ENCODE data around the gene WDTC1. TPM values are rescaled to one million over a fixed set of nuclear protein-coding genes. Genes with fewer than 3 reads are reported as not detected.

WDTC1 gene
- total and polyA plus RNA-seq, 9 donors, result 20.2 to 43.9 (median 29.2) TPM

DNA sequence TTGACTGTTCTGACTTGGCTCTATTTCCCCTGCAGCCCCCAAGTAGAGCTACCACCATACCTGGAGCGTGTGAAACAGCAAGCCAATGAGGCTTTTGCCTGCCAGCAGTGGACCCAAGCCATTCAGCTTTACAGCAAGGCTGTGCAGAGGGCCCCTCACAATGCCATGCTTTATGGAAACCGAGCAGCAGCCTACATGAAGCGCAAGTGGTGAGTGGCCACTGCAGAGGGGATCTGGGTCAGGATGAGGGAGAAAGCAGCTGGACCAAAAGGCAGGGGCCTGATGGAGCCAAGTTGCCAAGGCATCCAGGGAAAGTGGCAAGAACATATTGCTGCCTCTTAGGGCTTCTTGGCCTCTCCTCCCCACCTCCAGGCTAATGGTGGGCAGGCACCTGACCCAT is 63.5 kb downstream of the WDTC1 start:
- Histone ChIP-seq H3K27ac (peak overlapping the region in 1 of 2 donors; percentile 8), H3K9me3 (no peaks in the 10 kb centered on the region), H3K36me3 (no peaks in the 10 kb centered on the region), H3K4me1 (ENCODE audit: insufficient read depth) (no peaks in the 10 kb centered on the region), H3K27me3 (no peaks in the 10 kb centered on the region), H3K4me3 (no peak overlapping the region)
- TF ChIP-seq, protein P1, sequence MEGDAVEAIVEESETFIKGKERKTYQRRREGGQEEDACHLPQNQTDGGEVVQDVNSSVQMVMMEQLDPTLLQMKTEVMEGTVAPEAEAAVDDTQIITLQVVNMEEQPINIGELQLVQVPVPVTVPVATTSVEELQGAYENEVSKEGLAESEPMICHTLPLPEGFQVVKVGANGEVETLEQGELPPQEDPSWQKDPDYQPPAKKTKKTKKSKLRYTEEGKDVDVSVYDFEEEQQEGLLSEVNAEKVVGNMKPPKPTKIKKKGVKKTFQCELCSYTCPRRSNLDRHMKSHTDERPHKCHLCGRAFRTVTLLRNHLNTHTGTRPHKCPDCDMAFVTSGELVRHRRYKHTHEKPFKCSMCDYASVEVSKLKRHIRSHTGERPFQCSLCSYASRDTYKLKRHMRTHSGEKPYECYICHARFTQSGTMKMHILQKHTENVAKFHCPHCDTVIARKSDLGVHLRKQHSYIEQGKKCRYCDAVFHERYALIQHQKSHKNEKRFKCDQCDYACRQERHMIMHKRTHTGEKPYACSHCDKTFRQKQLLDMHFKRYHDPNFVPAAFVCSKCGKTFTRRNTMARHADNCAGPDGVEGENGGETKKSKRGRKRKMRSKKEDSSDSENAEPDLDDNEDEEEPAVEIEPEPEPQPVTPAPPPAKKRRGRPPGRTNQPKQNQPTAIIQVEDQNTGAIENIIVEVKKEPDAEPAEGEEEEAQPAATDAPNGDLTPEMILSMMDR (IDR thresholded peaks at IDR 0.05), result no peak
- TF ChIP-seq EP300 (IDR thresholded peaks at IDR 0.05), result no peak
- no peak for TF ChIP-seq POLR2A (IDR thresholded peaks at IDR 0.05)
- intact Hi-C loops (cut with DNase I), result loop anchor here in 3 of 4 donors (2.0 to 10.0 kb wide), 5 partner anchors 94 to 364 kb away; partner anchors contain the start of gene GPR3 (in 1 of the 3)
- 95 to 98% (median 97%) methylated on average over 3 of the region's 3 CpGs for WGBS, 3 donors
- no peak for DNase-seq

DNA sequence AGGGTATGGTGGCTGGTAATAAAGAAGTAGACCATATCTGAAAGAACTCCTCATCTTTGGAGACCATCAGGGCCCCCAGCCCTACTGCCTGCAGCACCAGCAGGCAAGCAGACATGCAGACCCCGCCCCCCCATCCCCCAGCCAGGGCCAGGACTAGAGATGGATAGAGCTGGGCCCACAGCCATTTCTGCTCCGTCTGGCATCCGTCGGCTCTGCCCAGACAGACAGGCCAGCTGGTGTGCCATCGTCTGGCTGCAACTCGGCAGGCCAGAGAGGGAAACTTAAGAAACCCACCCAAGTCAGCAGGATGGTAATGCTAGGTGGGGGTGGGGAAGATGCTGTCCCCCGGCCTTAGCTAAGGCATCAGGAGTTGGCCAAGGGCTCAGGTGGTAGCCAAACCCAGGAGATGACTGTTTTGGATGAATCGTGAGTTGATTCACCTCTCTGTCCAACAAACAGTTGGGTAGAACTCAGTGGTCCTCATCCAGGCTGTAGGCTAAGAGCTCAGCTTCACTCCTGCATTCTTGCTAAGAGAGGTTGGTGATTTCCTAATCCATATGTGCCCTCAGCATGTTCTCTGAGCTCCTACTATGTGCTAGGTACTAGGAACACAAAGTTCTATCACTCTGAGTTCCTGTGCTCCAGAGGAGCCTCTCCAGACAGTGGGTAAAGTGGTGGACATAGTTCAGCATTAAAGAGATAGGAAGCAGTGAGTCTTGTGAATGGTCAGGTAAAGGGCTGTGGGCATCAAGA is 64.4 kb downstream of the WDTC1 start:
- Histone ChIP-seq H3K27ac (peak overlapping the region; percentile 48 to 73), H3K4me3 (no peak overlapping the region), H3K4me1 (ENCODE audit: insufficient read depth) (no peaks in the 10 kb centered on the region), H3K36me3 (no peaks in the 10 kb centered on the region), H3K9me3 (no peaks in the 10 kb centered on the region), H3K27me3 (no peaks in the 10 kb centered on the region)
- peak in 1 of 5 donors; percentile 8 for DNase-seq
- 52 to 76% (median 53%) methylated on average over 7 to 8 of the region's 8 CpGs for WGBS, 3 donors
- TF ChIP-seq, protein P1 (IDR thresholded peaks at IDR 0.05), result no peak
- no peak for TF ChIP-seq EP300 (IDR thresholded peaks at IDR 0.05)
- no peak for TF ChIP-seq POLR2A (IDR thresholded peaks at IDR 0.05)
- intact Hi-C loops (cut with DNase I), result loop anchor here in 3 of 4 donors (2.0 to 10.0 kb wide), 5 partner anchors 93 to 363 kb away; partner anchors contain the start of gene GPR3 (in 1 of the 3)

DNA sequence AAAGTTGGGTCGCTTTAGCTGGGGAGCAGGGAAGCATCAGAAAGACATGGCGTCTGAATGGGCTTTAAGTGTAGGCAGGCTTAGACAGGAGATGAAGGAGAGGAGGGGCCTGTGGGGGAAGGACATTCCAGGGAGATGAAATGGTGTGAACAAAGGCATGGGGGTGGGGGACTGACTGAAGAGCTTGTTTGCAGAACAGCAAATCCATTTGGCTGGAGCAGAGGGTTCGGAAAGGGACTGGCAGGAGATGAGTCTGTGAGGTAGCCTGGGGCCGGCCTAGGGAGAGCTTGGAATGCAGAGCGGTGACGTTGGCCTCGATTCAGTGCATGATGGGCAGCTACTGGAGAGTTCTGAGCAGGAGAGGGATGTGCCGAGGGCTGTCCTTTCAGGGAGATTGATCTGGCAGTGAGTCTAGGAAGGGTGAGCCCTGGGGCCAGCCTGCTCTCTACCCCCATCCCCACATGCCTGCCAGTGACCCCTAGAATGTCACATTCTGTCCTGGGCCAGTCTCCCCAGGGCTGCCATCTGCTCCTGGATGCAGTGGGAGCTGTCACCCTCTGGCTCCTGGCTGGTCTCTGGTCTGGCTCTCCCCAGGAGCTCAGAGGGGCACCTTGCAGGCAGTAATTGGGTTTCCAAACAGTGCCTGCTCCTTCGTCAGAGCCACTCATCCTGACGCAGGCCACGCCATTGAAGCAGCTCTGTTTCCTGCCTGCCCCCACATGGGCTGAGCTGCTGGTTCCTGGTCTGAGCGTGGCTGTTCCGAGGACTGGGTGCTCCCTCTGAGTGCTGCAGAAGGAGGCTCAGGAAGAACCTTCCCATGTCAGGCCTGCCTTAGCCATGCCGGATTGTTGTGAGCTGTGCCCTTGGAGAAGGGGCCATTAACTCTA is 65.2 kb downstream of the WDTC1 start:
- peak; percentile 58 to 85 (median 78) for DNase-seq
- H3K27me3 ChIP-seq, result no peaks in the 10 kb centered on the region
- TF ChIP-seq EP300 (IDR thresholded peaks at IDR 0.05) (no peak), POLR2A (IDR thresholded peaks at IDR 0.05) (no peak)
- TF ChIP-seq, protein P1 (IDR thresholded peaks at IDR 0.05), result no peak
- intact Hi-C loops (cut with DNase I), result loop anchor here (2.0 to 10.0 kb wide), 7 partner anchors 55 to 363 kb away; partner anchors contain the start of gene GPR3 (in 2 of the 4)
- H3K4me3 ChIP-seq, result no peak overlapping the region
- H3K36me3 ChIP-seq, result no peaks in the 10 kb centered on the region
- 35 to 39% (median 39%) methylated on average over 14 of the region's 14 CpGs for WGBS, 3 donors
- peak overlapping the region; percentile 48 to 73 for H3K27ac ChIP-seq
- no peaks in the 10 kb centered on the region for H3K9me3 ChIP-seq
- no peaks in the 10 kb centered on the region for H3K4me1 ChIP-seq (ENCODE audit: insufficient read depth)

DNA sequence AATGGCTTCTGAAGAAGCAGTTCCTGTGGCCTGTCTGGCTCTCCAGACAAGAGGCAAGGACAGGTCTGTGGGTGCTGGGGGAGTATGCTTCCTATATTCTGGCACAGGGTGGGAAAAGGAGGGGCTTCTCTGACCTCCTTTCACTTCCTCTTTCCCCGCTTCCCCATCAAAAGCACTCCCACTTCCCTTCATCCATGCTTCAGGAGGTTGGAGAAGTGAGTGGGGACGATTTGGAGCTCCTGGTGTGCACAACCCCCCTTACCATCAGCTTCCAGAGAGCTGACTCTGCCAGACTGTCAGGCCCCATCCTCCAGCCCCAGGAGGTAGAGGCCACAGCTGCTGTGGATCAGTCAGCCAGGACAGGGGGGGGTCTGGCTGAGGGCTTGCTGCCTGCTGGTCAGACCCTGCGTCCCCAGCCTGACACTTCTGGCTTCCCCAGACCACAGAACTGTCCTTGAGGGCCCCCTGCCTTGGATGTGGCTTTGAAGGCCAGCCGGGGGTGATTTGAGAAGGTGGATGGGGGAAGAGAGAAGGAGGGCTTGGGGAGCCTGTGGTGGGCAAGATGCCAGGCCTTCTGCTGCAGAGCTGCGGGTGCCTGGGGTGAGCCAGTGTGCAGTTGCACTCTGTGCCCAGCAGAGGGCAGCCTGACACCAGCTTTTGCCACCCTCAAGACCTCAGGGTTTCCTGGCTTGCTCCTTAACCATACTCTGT is 66.1 kb downstream of the WDTC1 start:
- Histone ChIP-seq H3K27me3 (no peaks in the 10 kb centered on the region), H3K4me3 (no peak overlapping the region), H3K36me3 (no peaks in the 10 kb centered on the region), H3K4me1 (ENCODE audit: insufficient read depth) (no peaks in the 10 kb centered on the region), H3K27ac (peak overlapping the region; percentile 13 to 41), H3K9me3 (no peaks in the 10 kb centered on the region)
- TF ChIP-seq, protein P1 (IDR thresholded peaks at IDR 0.05), result peak; percentile 97 to 99 (median 98)
- TF ChIP-seq EP300 (IDR thresholded peaks at IDR 0.05) (no peak), POLR2A (IDR thresholded peaks at IDR 0.05) (peak; percentile 23)
- intact Hi-C loops (cut with DNase I), result loop anchor here in 3 of 4 donors (2.0 to 10.0 kb wide), 4 partner anchors 54 to 307 kb away; partner anchors contain the start of gene GPR3 (in 1 of the 3)
- DNase-seq, result peak; percentile 88 to 93 (median 89)
- 10 to 13% (median 12%) methylated on average over 5 of the region's 5 CpGs for WGBS, 3 donors

Measured in ovary (tissue), 9 donors.